Stimulated activated naive CD8-positive, alpha-beta T cell treated with anti-CD3 and anti-CD28 coated beads, Interleukin-15, amount 100 ng/mL, for 72 hours (primary cell): ENCODE data around the gene SCN10A.

ENCODE experiments used
- ATAC-seq: fragments of 150-1000 bp; cut with Tn5 transposase; 2 replicates; pipeline ENCODE4 v1.10.0; 2021; ENCODE audit warnings: mild to moderate bottlenecking, moderate library complexity
- DNase-seq, 2 donors: peaks; one replicate each; pipeline ENCODE4 v3.0.0; 2021 to 2022
- H3K27ac Mint-ChIP-seq, 2 donors: one replicate each; pipeline ENCODE4 v1.8.0; 2022; ENCODE audit warnings: mild to moderate bottlenecking in 2 of 2, mixed read lengths in 2 of 2, moderate library complexity in 2 of 2
- H3K27me3 Mint-ChIP-seq: one replicate; pipeline ENCODE4 v1.8.0; 2022; ENCODE audit warnings: mixed read lengths
- H3K4me1 Mint-ChIP-seq: one replicate; pipeline ENCODE4 v1.8.0; 2022; ENCODE audit warnings: mild to moderate bottlenecking, mixed read lengths
- H3K4me3 Mint-ChIP-seq, 2 donors: one replicate each; pipeline ENCODE4 v1.8.0; 2022; ENCODE audit warnings: mild to moderate bottlenecking in 2 of 2, mixed read lengths in 2 of 2, moderate library complexity in 1 of 2
- H3K9me3 Mint-ChIP-seq, 2 donors: one replicate each; pipeline ENCODE4 v1.8.0; 2022; ENCODE audit warnings: mixed read lengths in 2 of 2

Gene SCN10A

DNA sequence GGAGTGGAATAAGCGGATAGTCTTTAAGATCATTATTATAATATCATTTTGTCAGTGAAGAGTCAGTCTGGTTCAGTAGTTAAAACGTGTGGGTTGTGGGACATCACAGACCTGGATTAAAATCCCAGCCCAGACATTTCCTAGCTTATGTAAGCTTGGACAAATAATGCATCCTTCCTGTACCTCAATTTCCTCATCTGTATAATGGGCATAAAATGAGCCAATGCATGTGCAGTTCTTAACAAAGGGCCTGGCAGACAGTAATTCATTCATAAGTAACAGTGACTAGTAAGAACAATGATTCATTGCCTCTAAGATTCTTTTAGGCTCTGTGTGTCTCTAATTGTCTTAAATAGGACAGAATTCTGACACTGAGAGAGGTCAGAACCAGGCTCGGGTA is 76.1 kb downstream of the SCN10A start:
- H3K4me1 Mint-ChIP-seq = no peaks in the 10 kb centered on the region
- peaks cover 23% of the 10 kb centered on the region for H3K27me3 Mint-ChIP-seq
- H3K9me3 Mint-ChIP-seq = no peaks in the 10 kb centered on the region
- H3K27ac Mint-ChIP-seq = no peak overlapping the region
- ATAC-seq (no peak), DNase-seq (no peak)
- no peak overlapping the region for H3K4me3 Mint-ChIP-seq

GRCh38 chr3:38739396-38739689 is 76.7 kb downstream of the SCN10A start:
- ATAC-seq = no peak
- Mint-ChIP-seq H3K27ac (no peak overlapping the region), H3K9me3 (no peaks in the 10 kb centered on the region), H3K27me3 (peaks cover 23% of the 10 kb centered on the region), H3K4me3 (no peak overlapping the region), H3K4me1 (no peaks in the 10 kb centered on the region)
- DNase-seq = no peak

GRCh38 chr3:38738630-38739395 is 77.2 kb downstream of the SCN10A start:
- Mint-ChIP-seq H3K4me1 (no peaks in the 10 kb centered on the region), H3K27me3 (peaks cover 22% of the 10 kb centered on the region), H3K9me3 (no peaks in the 10 kb centered on the region), H3K27ac (no peak overlapping the region), H3K4me3 (no peak overlapping the region)
- ATAC-seq (peak; percentile 57), DNase-seq (peak; percentile 42 to 52)

DNA sequence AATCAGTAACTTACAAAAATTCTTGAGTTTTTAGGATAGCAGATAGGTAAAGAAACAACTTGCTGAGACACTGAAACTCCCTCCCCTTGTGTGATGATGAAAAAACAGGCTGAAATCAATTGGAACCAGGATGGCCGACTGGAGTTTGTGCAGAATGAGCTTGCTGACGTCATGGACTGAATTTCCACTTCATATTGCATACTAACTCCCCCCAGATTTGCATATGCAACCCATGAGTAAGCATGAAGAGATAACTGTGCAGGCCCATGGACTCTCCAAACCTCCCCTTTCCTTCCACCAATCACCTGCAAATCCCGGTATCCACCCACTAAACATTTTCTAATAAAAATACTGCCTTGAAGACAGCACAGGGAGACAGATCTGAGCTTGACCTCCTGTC is 84.5 kb downstream of the SCN10A start:
- Mint-ChIP-seq H3K9me3 (no peaks in the 10 kb centered on the region), H3K4me1 (no peaks in the 10 kb centered on the region), H3K27ac (no peak overlapping the region), H3K27me3 (peaks cover 38% of the 10 kb centered on the region), H3K4me3 (no peak overlapping the region)
- ATAC-seq (no peak), DNase-seq (no peak)

GRCh38 chr3:38730281-38730680 is 85.7 kb downstream of the SCN10A start:
- H3K4me1 Mint-ChIP-seq = no peaks in the 10 kb centered on the region
- DNase-seq (no peak), ATAC-seq (no peak)
- no peak overlapping the region for H3K27ac Mint-ChIP-seq
- H3K27me3 Mint-ChIP-seq = peaks cover 44% of the 10 kb centered on the region
- no peak overlapping the region for H3K4me3 Mint-ChIP-seq
- H3K9me3 Mint-ChIP-seq = no peaks in the 10 kb centered on the region

- DNase-seq (no peak), ATAC-seq (no peak)
- peak overlapping the region in 1 of 2 donors; percentile 35 for H3K27ac Mint-ChIP-seq
- H3K27me3 Mint-ChIP-seq = peaks cover 54% of the 10 kb centered on the region
- no peak overlapping the region for H3K4me3 Mint-ChIP-seq
- no peaks in the 10 kb centered on the region for H3K4me1 Mint-ChIP-seq
- H3K9me3 Mint-ChIP-seq = no peaks in the 10 kb centered on the region
Observed at GRCh38 chr3:38728008-38728407, 88.0 kb downstream of the SCN10A start.

DNA sequence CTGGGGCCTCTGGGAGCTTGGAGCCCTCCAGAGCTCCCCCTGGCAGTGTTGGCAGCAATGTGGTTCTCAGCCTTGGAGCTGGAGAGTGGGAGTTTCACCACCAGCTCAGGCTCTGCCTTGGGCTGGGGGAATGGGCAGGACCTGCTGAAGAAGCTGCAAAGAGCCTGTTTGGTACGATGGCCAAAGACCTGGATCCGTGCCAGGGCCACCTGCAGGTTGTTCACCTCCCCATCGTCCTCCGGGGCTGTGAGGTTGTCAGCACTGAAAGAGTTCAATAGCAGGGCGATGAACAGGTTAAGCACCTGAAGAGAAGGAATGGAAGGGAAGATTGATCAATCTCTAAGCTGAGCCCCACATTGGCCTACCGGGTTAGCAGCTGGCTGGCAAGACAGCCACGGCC is 89.3 kb downstream of the SCN10A start:
- H3K9me3 Mint-ChIP-seq = no peaks in the 10 kb centered on the region
- no peaks in the 10 kb centered on the region for H3K4me1 Mint-ChIP-seq
- no peak for ATAC-seq
- H3K27ac Mint-ChIP-seq = peak overlapping the region in 1 of 2 donors; percentile 6
- H3K4me3 Mint-ChIP-seq = no peak overlapping the region
- no peak for DNase-seq
- H3K27me3 Mint-ChIP-seq = peaks cover 44% of the 10 kb centered on the region

DNA sequence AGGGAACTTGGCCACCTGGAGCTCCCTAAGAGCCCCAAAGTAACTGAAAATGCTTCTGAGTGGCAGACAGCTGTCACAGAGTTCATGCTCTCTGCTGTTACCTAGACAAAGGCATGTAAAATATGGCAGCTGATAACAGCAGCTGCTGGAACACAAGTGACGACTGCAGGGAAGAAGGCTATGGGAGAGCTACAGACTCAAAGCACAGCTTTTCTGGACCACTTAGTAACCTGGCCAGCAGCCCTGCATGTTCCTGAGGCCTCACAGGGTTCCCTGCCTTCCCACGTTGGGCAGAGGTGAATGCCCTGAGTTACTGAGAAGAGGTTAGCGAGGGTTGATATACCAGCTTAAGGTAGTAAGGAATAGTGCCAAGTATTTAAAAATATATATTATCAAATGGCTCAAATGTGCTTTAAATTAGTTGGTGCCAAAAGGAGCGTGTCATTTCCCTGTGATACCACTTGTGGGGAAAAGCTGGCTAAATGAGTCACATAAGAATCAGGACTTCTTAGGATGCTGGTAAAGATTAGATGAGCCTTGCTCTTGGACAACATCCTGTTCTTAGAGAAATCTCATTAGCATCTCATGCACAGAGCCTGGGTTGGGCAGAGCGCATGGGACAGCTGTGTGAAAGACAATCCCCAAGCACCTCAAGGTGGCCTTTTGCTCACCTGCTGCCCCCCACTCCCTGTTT is 90.1 kb downstream of the SCN10A start:
- no peaks in the 10 kb centered on the region for H3K4me1 Mint-ChIP-seq

GRCh38 chr3:38724392-38724736 is 91.7 kb downstream of the SCN10A start:
- Mint-ChIP-seq H3K27me3 (peaks cover 40% of the 10 kb centered on the region), H3K4me1 (no peaks in the 10 kb centered on the region), H3K9me3 (no peaks in the 10 kb centered on the region), H3K27ac (no peak overlapping the region), H3K4me3 (no peak overlapping the region)
- DNase-seq (no peak), ATAC-seq (no peak)

More for the DNA sequence above, 90.1 kb downstream of the SCN10A start:
- ATAC-seq (no peak), DNase-seq (no peak)
- peaks cover 40% of the 10 kb centered on the region for H3K27me3 Mint-ChIP-seq
- no peak overlapping the region for H3K27ac Mint-ChIP-seq
- H3K4me3 Mint-ChIP-seq = no peak overlapping the region
- no peaks in the 10 kb centered on the region for H3K9me3 Mint-ChIP-seq

- ATAC-seq = no peak
- Mint-ChIP-seq H3K27me3 (peaks cover 34% of the 10 kb centered on the region), H3K4me1 (no peaks in the 10 kb centered on the region), H3K27ac (peak overlapping the region in 1 of 2 donors; percentile 12), H3K4me3 (no peak overlapping the region), H3K9me3 (no peaks in the 10 kb centered on the region)
- DNase-seq = no peak
Observed at GRCh38 chr3:38723569-38724391, 92.2 kb downstream of the SCN10A start.

GRCh38 chr3:38722781-38723568 is 93.0 kb downstream of the SCN10A start:
- ATAC-seq (no peak), DNase-seq (no peak)
- Mint-ChIP-seq H3K27me3 (peaks cover 26% of the 10 kb centered on the region), H3K4me1 (no peaks in the 10 kb centered on the region), H3K9me3 (no peaks in the 10 kb centered on the region), H3K27ac (peak overlapping the region in 1 of 2 donors; percentile 12), H3K4me3 (no peak overlapping the region)

DNA sequence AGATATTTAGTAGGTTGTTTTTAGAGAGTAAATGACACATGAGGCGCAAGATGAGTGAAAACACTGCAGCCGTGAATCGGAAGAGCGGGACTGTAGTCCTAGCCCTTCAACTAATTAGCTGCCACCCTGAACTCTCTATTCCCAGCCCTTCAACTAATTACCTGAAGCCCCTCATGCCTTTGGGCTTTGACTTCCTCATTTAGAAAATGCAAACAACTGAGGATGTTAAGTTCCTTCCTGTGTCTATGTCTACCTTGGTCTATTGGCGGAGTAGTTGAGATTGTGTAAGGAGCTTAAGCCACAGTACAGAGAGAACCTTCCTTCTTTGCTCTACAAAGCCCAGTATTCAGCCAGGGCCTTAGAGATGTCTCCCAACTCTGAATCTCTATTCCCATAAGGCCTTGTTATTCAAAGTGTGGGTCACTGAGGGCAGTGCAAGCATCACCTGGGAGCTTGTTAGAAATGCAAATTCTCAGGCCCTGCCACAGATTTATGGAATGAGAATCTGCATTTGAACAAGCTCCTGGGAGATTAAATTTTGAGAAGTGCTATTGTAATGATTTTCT is 94.7 kb downstream of the SCN10A start:
- no peaks in the 10 kb centered on the region for H3K4me1 Mint-ChIP-seq
- H3K4me3 Mint-ChIP-seq = no peak overlapping the region
- no peak overlapping the region for H3K27ac Mint-ChIP-seq
- H3K9me3 Mint-ChIP-seq = no peaks in the 10 kb centered on the region
- no peak for ATAC-seq
- H3K27me3 Mint-ChIP-seq = peaks cover 14% of the 10 kb centered on the region
- DNase-seq = no peak

- DNase-seq (no peak), ATAC-seq (no peak)
- Mint-ChIP-seq H3K4me3 (no peak overlapping the region), H3K27ac (no peak overlapping the region), H3K9me3 (no peaks in the 10 kb centered on the region), H3K27me3 (peaks cover 12% of the 10 kb centered on the region), H3K4me1 (no peaks in the 10 kb centered on the region)
Observed at GRCh38 chr3:38720465-38720864, 95.6 kb downstream of the SCN10A start.

DNA sequence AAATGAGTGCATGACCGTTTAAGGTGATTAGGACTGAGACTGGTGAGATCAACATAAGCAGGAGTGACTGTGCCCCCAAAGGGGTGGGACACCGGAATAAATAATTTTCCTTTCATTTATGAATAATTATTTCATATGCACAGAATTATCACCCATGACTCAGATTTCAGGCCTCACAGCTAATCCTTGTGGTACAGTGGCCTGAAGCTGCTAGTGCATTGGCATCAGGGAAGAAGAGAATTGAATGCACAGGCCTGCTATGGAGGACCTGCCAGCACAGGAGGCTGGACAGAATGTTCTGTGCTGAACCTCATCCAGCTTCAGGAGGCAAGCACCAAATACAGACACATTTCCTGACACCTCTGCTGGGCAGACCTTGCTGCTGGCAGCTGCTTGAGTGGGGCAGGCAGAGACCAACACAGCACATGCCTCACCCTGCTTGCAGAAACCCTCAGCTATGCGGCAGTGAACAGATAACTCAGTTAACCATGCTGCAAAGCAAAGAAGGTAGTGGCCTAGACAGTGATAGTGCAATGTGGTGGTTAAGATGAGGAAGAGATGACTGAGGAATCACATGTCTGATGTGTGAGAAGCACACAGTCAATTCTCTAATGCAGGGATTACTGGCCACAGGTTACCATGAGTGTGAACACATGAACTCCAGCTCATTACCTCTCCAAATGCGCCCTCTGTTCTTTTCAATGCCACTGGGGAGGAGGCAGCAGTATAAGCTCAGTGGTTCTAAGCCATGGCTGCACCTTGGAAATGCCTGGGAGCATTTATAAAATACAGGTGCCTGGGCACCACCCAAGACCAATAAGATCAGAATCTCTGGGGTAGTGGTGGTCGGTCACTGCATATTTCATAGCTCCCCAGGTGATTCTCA is 98.4 kb downstream of the SCN10A start:
- Mint-ChIP-seq H3K4me3 (no peak overlapping the region), H3K4me1 (no peaks in the 10 kb centered on the region), H3K27me3 (peaks cover 8% of the 10 kb centered on the region), H3K9me3 (no peaks in the 10 kb centered on the region), H3K27ac (no peak overlapping the region)
- ATAC-seq (peak; percentile 31), DNase-seq (no peak)
